Sigmoid colon (tissue), 7 donors: ENCODE results near the gene BLTP1. TPM values are rescaled to one million over a fixed set of nuclear protein-coding genes. Genes with fewer than 3 reads are reported as not detected.

Source experiments
- DNase-seq: peaks from one replicate; pipeline ENCODE4 v3.0.0-alpha.2; 2019
- H3K27ac ChIP-seq, 4 donors: fragments of 200-600 bp; sonication (generic); one replicate each; pipeline ENCODE4 v1.5.1; 2016 to 2019; ENCODE audit warnings: mild to moderate bottlenecking in 1 of 4
- H3K27me3 ChIP-seq, 3 donors: fragments of 200-600 bp; sonication (generic); one replicate each; pipeline ENCODE4 v1.5.1; 2019; ENCODE audit warnings: mild to moderate bottlenecking in 1 of 3
- H3K36me3 ChIP-seq, 4 donors: fragments of 200-600 bp; sonication (generic); one replicate each; pipeline ENCODE4 v1.5.1; 2016 to 2019
- H3K4me1 ChIP-seq, 4 donors: fragments of 200-600 bp; sonication (generic); one replicate each; pipeline ENCODE4 v1.5.1; 2017 to 2019
- H3K4me3 ChIP-seq, 4 donors: fragments of 200-600 bp; sonication (generic); one replicate each; pipeline ENCODE4 v1.5.1; 2017 to 2019; ENCODE audit warnings: mild to moderate bottlenecking in 2 of 4, moderate library complexity in 1 of 4
- H3K9me3 ChIP-seq, 4 donors: fragments of 200-600 bp in 3 of 4; sonication (generic) in 3 of 4; one replicate each; pipeline versions ENCODE4 v1.5.1 to v1.6.1; 2013 to 2019
- EP300 ChIP-seq, 4 donors: sonication (generic); formaldehyde crosslinking; IDR thresholded peaks; one replicate each; pipeline ENCODE4 v1.6.1; 2017; ENCODE audit warnings: antibody characterized with exemption in 4 of 4
- POLR2A ChIP-seq, 2 donors: fragments of 450-650 bp; IDR thresholded peaks; one replicate each; pipeline ENCODE4 v1.6.1; 2016; ENCODE audit warnings: antibody characterized with exemption in 2 of 2, mild to moderate bottlenecking in 2 of 2, moderate library complexity in 2 of 2
- POLR2AphosphoS5 ChIP-seq, 4 donors: sonication (generic); formaldehyde crosslinking; IDR thresholded peaks; one replicate each; pipeline ENCODE4 v1.6.1; 2017; ENCODE audit warnings: antibody characterized with exemption in 4 of 4
- WGBS, 2 donors: extraction: QIAGEN DNeasy Blood & Tissue Kit; methylation state at CpG; one replicate each; pipeline ENCODE4 v1.1.7; 2013; 5-methylcytosine and 5-hydroxymethylcytosine counted together
- intact Hi-C: fragments of 100-400 bp; cut with DNase I; formaldehyde crosslinking; loops from one replicate; pipeline ENCODE4 v1.15.1; 2023
- polyA plus RNA-seq, 3 donors: library from polyadenylated mRNA; stranded (reverse); fragments of 200-250 nt; gene quantifications; one replicate each; pipeline ENCODE4 v1.2.3, GENCODE V29; 2013
- total RNA-seq, 4 donors: library from RNA; depleted of rRNA; stranded (reverse); fragments of >200 nt; gene quantifications; one replicate each; pipeline ENCODE4 v1.1.0, GENCODE V29; 2016
- TF ChIP-seq, protein P1 (sequence below), 4 experiments: fragments of 450-650 bp in 3 of 4; fragments of 200-600 bp in 1 of 4; IDR thresholded peaks; one replicate each; pipeline ENCODE4 v1.5.1; 2016 to 2019; ENCODE audit warnings: antibody characterized with exemption in 4 of 4, mild to moderate bottlenecking in 3 of 4, moderate library complexity in 2 of 4
- donor health status: healthy with polysubstance abuse.
- donor health status: Bipolar disorder and iron deficiency.
- donor health status: healthy.

The BLTP1 gene
- total and polyA plus RNA-seq, 7 donors, result 4.4 to 120 (median 75.8) TPM

DNA sequence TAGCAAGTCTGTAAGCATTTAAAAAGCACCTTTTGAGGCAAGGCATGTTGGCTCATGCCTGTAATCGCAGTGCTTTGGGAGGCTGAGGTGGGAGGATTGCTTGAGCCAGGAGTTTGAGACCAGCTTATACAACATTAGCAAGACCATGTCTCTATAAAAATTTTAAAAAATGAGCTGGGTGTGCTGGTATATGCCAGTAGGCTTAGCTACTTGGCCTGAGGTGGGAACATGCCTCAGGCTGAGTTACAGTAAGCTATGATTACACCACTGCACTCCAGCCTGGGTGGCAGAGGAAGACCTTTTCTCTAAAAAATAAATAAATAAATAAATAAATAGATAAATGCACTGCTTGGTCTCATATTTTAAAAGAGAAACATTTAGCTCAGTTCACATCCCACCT lies 26.8 kb downstream of the BLTP1 start:
- Histone ChIP-seq H3K9me3 (no peaks in the 10 kb centered on the region), H3K36me3 (peaks cover 0 to 90% (median 18%) of the 10 kb centered on the region in 4 donors), H3K4me3 (no peak overlapping the region), H3K4me1 (no peaks in the 10 kb centered on the region), H3K27me3 (no peaks in the 10 kb centered on the region), H3K27ac (no peak overlapping the region)
- 97 to 100% methylated on average over 1 of the region's 1 CpG for WGBS, 2 donors
- intact Hi-C loops, result no loop called here
- DNase-seq, result no peak
- TF ChIP-seq POLR2A (IDR thresholded peaks at IDR 0.05), result no peak
- no peak for TF ChIP-seq EP300 (IDR thresholded peaks at IDR 0.05)
- TF ChIP-seq POLR2AphosphoS5 (IDR thresholded peaks at IDR 0.05), result no peak
- TF ChIP-seq, protein P1, sequence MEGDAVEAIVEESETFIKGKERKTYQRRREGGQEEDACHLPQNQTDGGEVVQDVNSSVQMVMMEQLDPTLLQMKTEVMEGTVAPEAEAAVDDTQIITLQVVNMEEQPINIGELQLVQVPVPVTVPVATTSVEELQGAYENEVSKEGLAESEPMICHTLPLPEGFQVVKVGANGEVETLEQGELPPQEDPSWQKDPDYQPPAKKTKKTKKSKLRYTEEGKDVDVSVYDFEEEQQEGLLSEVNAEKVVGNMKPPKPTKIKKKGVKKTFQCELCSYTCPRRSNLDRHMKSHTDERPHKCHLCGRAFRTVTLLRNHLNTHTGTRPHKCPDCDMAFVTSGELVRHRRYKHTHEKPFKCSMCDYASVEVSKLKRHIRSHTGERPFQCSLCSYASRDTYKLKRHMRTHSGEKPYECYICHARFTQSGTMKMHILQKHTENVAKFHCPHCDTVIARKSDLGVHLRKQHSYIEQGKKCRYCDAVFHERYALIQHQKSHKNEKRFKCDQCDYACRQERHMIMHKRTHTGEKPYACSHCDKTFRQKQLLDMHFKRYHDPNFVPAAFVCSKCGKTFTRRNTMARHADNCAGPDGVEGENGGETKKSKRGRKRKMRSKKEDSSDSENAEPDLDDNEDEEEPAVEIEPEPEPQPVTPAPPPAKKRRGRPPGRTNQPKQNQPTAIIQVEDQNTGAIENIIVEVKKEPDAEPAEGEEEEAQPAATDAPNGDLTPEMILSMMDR (IDR thresholded peaks at IDR 0.05), result no peak

DNA sequence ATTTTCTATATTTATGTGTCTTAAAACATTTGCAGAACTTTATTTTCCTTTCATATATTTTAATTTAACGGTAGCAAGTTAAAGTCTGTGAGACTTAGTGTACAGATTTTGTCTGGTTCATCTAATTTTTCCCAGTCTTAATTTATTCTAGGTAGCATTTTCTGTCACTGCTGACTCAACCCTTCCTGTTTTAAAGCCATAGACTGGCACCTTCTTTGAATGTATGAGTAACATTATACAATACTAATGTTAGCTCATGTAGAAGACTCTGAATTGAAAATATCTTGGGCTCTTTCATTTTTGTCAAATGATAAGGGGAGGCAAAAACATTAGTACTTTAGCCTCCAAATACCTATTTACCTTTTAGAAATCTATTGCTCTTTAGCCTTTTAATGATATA lies 43.6 kb downstream of the BLTP1 start:
- Histone ChIP-seq H3K4me1 (no peaks in the 10 kb centered on the region), H3K36me3 (peaks cover 4 to 71% (median 9%) of the 10 kb centered on the region in 4 donors), H3K9me3 (no peaks in the 10 kb centered on the region), H3K27ac (no peak overlapping the region), H3K4me3 (no peak overlapping the region), H3K27me3 (no peaks in the 10 kb centered on the region)
- intact Hi-C loops, result no loop called here
- no peak for DNase-seq
- TF ChIP-seq POLR2AphosphoS5 (IDR thresholded peaks at IDR 0.05), result no peak
- TF ChIP-seq POLR2A (IDR thresholded peaks at IDR 0.05), result no peak
- no peak for TF ChIP-seq EP300 (IDR thresholded peaks at IDR 0.05)
- TF ChIP-seq, protein P1 (IDR thresholded peaks at IDR 0.05), result no peak
- WGBS, 2 donors, result 88 to 95% methylated on average over 1 of the region's 1 CpG

Other genes starting within 250 kb of the BLTP1 start
- 1 to 10 TPM in 1 of 4 donors, under 1 TPM in 3; 0.33 to 1.1 (median 0.59) TPM for gene TRPC3, start 200.3 kb upstream of the BLTP1 start, total RNA-seq
- gene TRPC3, start 200.3 kb upstream of the BLTP1 start, polyA plus RNA-seq, result under 1 TPM in 1 of 3 donors, not detected in 2; 0.12 TPM
- gene ADAD1, start 226.7 kb downstream of the BLTP1 start, total RNA-seq, result not detected
- gene ADAD1, start 226.7 kb downstream of the BLTP1 start, polyA plus RNA-seq, result not detected